IMR-90 (cell line): ENCODE results near the gene EIF4E1B. TPM values are rescaled to one million over a fixed set of nuclear protein-coding genes. Genes with fewer than 3 reads are reported as not detected.

Experiments
- ATAC-seq: fragments of 200-7000 bp; cut with Tn5 transposase; 2 replicates; pipeline ENCODE4 v1.9.1; 2020; ENCODE audit warnings: low read depth, mild to moderate bottlenecking, moderate library complexity
- BruUV-seq: library from RNA; stranded (reverse); fragments of 400-500 nt; replicated peaks from 2 replicates; lab custom pipeline; 2021; lab: Mats Ljungman, UMichigan
- CTCF ChIA-PET: fragments of 300-600 bp; formaldehyde crosslinking; extraction: SDS; loops from one replicate; lab custom pipeline; 2021; ENCODE audit warnings: antibody characterized with exemption; lab: Yijun Ruan, JAX
- POLR2A ChIA-PET: fragments of 300-600 bp; sonication (Branson Sonifier 250); formaldehyde crosslinking; loops from one replicate; lab custom pipeline; 2022; ENCODE audit warnings: antibody characterized with exemption; ENCODE audit not compliant: unreplicated experiment; lab: Charles Lee
- DNase-seq: peaks from one replicate; pipeline ENCODE4 v3.0.0; 2013
- H2AFZ ChIP-seq: replicated peaks from 2 replicates; pipeline ENCODE3; 2013; ENCODE audit warnings: low read length, mild to moderate bottlenecking; ENCODE audit not compliant: poor library complexity
- H2AK5ac ChIP-seq: 2 replicates; pipeline ENCODE4 v1.6.1; 2013; ENCODE audit warnings: low read depth, low read length, inconsistent platforms
- H2AK9ac ChIP-seq: replicated peaks from 2 replicates; pipeline ENCODE3; 2013; ENCODE audit warnings: mild to moderate bottlenecking, low read depth, low read length, moderate library complexity; ENCODE audit not compliant: poor library complexity
- H2BK120ac ChIP-seq: 2 replicates; pipeline ENCODE4 v1.6.1; 2013; ENCODE audit warnings: low read depth, low read length, inconsistent platforms
- H2BK15ac ChIP-seq: 3 replicates; pipeline ENCODE4 v1.6.1; 2013; ENCODE audit warnings: low read depth, low read length, inconsistent platforms
- H2BK20ac ChIP-seq: 2 replicates; pipeline ENCODE4 v1.6.1; 2013; ENCODE audit warnings: low read depth, mild to moderate bottlenecking, inconsistent platforms, low read length, moderate library complexity
- H2BK5ac ChIP-seq: 2 replicates; pipeline ENCODE4 v1.6.1; 2013; ENCODE audit warnings: mild to moderate bottlenecking, low read depth, low read length, inconsistent platforms; ENCODE audit not compliant: poor library complexity, severe bottlenecking
- H3K14ac ChIP-seq: replicated peaks from 2 replicates; pipeline ENCODE4 v1.6.1; 2013; ENCODE audit warnings: low read depth, low read length, inconsistent platforms
- H3K18ac ChIP-seq: 2 replicates; pipeline ENCODE4 v1.6.1; 2013; ENCODE audit warnings: low read depth, low read length, control low read depth
- H3K23ac ChIP-seq: 2 replicates; pipeline ENCODE4 v1.6.1; 2013; ENCODE audit warnings: low read depth, low read length, inconsistent platforms
- H3K27ac ChIP-seq: 2 replicates; pipeline ENCODE4 v1.5.1; 2013; ENCODE audit warnings: mild to moderate bottlenecking, control low read depth, low read length; ENCODE audit not compliant: insufficient read depth
- H3K27me3 ChIP-seq: 2 replicates; pipeline ENCODE4 v1.6.1; 2013; ENCODE audit warnings: low read length; ENCODE audit not compliant: control insufficient read depth, insufficient read depth
- H3K36me3 ChIP-seq: 2 replicates; pipeline ENCODE4 v1.6.1; 2013; ENCODE audit warnings: low read length, mixed read lengths; ENCODE audit not compliant: control insufficient read depth, insufficient read depth
- H3K4ac ChIP-seq: 2 replicates; pipeline ENCODE4 v1.6.1; 2013; ENCODE audit warnings: low read depth, low read length, inconsistent platforms
- H3K4me1 ChIP-seq: 2 replicates; pipeline ENCODE4 v1.6.1; 2013; ENCODE audit warnings: low read length, mixed read lengths; ENCODE audit not compliant: control insufficient read depth, insufficient read depth
- H3K4me2 ChIP-seq: 2 replicates; pipeline ENCODE4 v1.6.1; 2013; ENCODE audit warnings: low read depth, mild to moderate bottlenecking, control low read depth, low read length, moderate library complexity
- H3K4me3 ChIP-seq: 2 replicates; pipeline ENCODE4 v1.5.1; 2013; ENCODE audit warnings: low read depth, mild to moderate bottlenecking, control low read depth, low read length, moderate library complexity; ENCODE audit not compliant: insufficient read depth
- H3K56ac ChIP-seq: 2 replicates; pipeline ENCODE4 v1.6.1; 2013; ENCODE audit warnings: low read length, inconsistent platforms; ENCODE audit not compliant: insufficient read depth; ENCODE audit errors: extremely low read depth
- H3K79me1 ChIP-seq, 2 experiments: 2 replicates each; pipeline ENCODE4 v1.6.1; 2013; ENCODE audit warnings: low read length in 2 of 2, inconsistent platforms in 1 of 2, low read depth in 1 of 2
- H3K9ac ChIP-seq: 2 replicates; pipeline ENCODE4 v1.6.1; 2013; ENCODE audit warnings: low read depth, low read length, control low read depth
- H3K9me1 ChIP-seq: 2 replicates; pipeline ENCODE4 v1.6.1; 2013; ENCODE audit warnings: low read length, inconsistent platforms; ENCODE audit not compliant: insufficient read depth
- H3K9me3 ChIP-seq: 2 replicates; pipeline ENCODE4 v1.6.1; 2013; ENCODE audit warnings: low read length; ENCODE audit not compliant: control insufficient read depth, insufficient read depth
- H4K20me1 ChIP-seq: 2 replicates; pipeline ENCODE4 v1.6.1; 2013; ENCODE audit warnings: low read length, inconsistent platforms; ENCODE audit not compliant: insufficient read depth
- H4K5ac ChIP-seq: 2 replicates; pipeline ENCODE4 v1.6.1; 2013; ENCODE audit warnings: mild to moderate bottlenecking, low read depth, low read length, control low read depth
- H4K8ac ChIP-seq, 2 experiments: 2 replicates each; pipeline ENCODE4 v1.6.1; 2013; ENCODE audit warnings: low read depth in 2 of 2, low read length in 2 of 2, control low read depth in 1 of 2, inconsistent platforms in 1 of 2
- H4K91ac ChIP-seq: 2 replicates; pipeline ENCODE4 v1.6.1; 2013; ENCODE audit warnings: low read depth, low read length, inconsistent platforms; ENCODE audit not compliant: insufficient read depth
- BHLHE40 ChIP-seq: fragments of 150-350 bp; IDR thresholded peaks from 2 replicates; pipeline ENCODE4 v1.6.1; 2016; ENCODE audit warnings: mild to moderate bottlenecking, low read depth, low read length
- CEBPB ChIP-seq: IDR thresholded peaks from 2 replicates; pipeline ENCODE4 v1.6.1; 2012; ENCODE audit warnings: low read depth, low read length, improper control_type of control experiment
- CHD1 ChIP-seq: IDR thresholded peaks from 2 replicates; pipeline ENCODE4 v1.6.1; 2012; ENCODE audit warnings: low read depth, low read length, improper control_type of control experiment
- FOS ChIP-seq: fragments of 150-350 bp; IDR thresholded peaks from 2 replicates; pipeline ENCODE4 v1.6.1; 2016; ENCODE audit warnings: low read depth, low read length
- MAFK ChIP-seq: IDR thresholded peaks from 2 replicates; pipeline ENCODE4 v1.6.1; 2012; ENCODE audit warnings: low read depth, low read length, improper control_type of control experiment
- MAZ ChIP-seq: IDR thresholded peaks from 2 replicates; pipeline ENCODE4 v1.6.1; 2012; ENCODE audit warnings: low read depth, mild to moderate bottlenecking, low read length, improper control_type of control experiment, moderate library complexity, borderline replicate concordance
- MXI1 ChIP-seq: IDR thresholded peaks from 2 replicates; pipeline ENCODE4 v1.6.1; 2012; ENCODE audit warnings: low read depth, mild to moderate bottlenecking, low read length, moderate library complexity, borderline replicate concordance
- NFE2L2 ChIP-seq: fragments of 150-350 bp; IDR thresholded peaks from 2 replicates; pipeline ENCODE4 v1.6.1; 2016; ENCODE audit warnings: low read depth, mild to moderate bottlenecking, low read length
- POLR2A ChIP-seq: IDR thresholded peaks from 2 replicates; pipeline ENCODE4 v1.6.1; 2012; ENCODE audit warnings: mild to moderate bottlenecking, low read depth, low read length
- RAD21 ChIP-seq: IDR thresholded peaks from 2 replicates; pipeline ENCODE4 v1.6.1; 2012; ENCODE audit warnings: low read length, improper control_type of control experiment
- RCOR1 ChIP-seq: IDR thresholded peaks from 2 replicates; pipeline ENCODE4 v1.6.1; 2012; ENCODE audit warnings: mild to moderate bottlenecking, low read length, improper control_type of control experiment; ENCODE audit not compliant: insufficient replicate concordance
- RFX5 ChIP-seq: IDR thresholded peaks from 2 replicates; pipeline ENCODE4 v1.8.0; 2012; ENCODE audit warnings: low read depth, mild to moderate bottlenecking, low read length, moderate library complexity
- SMC3 ChIP-seq: fragments of 150-350 bp; IDR thresholded peaks from 2 replicates; pipeline ENCODE4 v1.6.1; 2016; ENCODE audit warnings: low read depth, mild to moderate bottlenecking, antibody characterized with exemption, low read length, moderate library complexity
- WGBS, 2 experiments: methylation state at CpG; one replicate each; pipeline versions ENCODE4 v1.1.5 to v1.1.7; 2013; ENCODE audit warnings: missing lambda C conversion rate in 2 of 2; ENCODE audit not compliant: insufficient read length in 1 of 2; ENCODE audit errors: extremely low coverage in 2 of 2; 5-methylcytosine and 5-hydroxymethylcytosine counted together
- dilution Hi-C: fragments of 300-500 bp; cut with HindIII; formaldehyde crosslinking; loops from one replicate; pipeline ENCODE4 v1.14.3; 2018; ENCODE audit warnings: low sequenced_read_pairs; ENCODE audit not compliant: unreplicated experiment
- in situ Hi-C: fragments of 300-500 bp; cut with MboI; formaldehyde crosslinking; loops from 3 replicates; pipeline ENCODE4 v1.14.3; 2019; ENCODE audit warnings: low sequenced_read_pairs, inconsistent platforms, mixed read lengths
- intact Hi-C: fragments of 100-400 bp; cut with micrococcal nuclease; formaldehyde crosslinking; loops from 2 replicates; pipeline ENCODE4 v1.10.0; 2022
- polyA plus RNA-seq, 3 experiments: library from polyadenylated mRNA; depleted of rRNA; stranded (reverse); fragments of >200 nt; gene quantifications; 2 replicates each; pipeline ENCODE4 v1.2.3, GENCODE V29; 2012; ENCODE audit warnings: low replicate concordance in 1 of 3
- total RNA-seq: library from RNA; depleted of rRNA; stranded (reverse); fragments of >200 nt; gene quantifications from 2 replicates; pipeline ENCODE4 v1.2.3, GENCODE V29; 2012
- TF ChIP-seq, protein P1 (sequence below): conservative IDR thresholded peaks from 2 replicates; pipeline ENCODE4 v1.5.1; 2012; ENCODE audit warnings: mild to moderate bottlenecking, low read depth, low read length, improper control_type of control experiment
- TF ChIP-seq, protein P2 (sequence below): fragments of 150-350 bp; IDR thresholded peaks from 2 replicates; pipeline ENCODE4 v1.6.1; 2017; ENCODE audit warnings: mild to moderate bottlenecking, antibody characterized with exemption, low read length, low read depth
- TF ChIP-seq, protein P3 (sequence below): fragments of 150-350 bp; IDR thresholded peaks from 2 replicates; pipeline ENCODE4 v1.6.1; 2016; ENCODE audit warnings: low read depth, mild to moderate bottlenecking, low read length, moderate library complexity, borderline replicate concordance

Gene EIF4E1B
- total and polyA plus RNA-seq, 2 of the 4 experiments (the other 2 are of a cell fraction): not detected

DNA sequence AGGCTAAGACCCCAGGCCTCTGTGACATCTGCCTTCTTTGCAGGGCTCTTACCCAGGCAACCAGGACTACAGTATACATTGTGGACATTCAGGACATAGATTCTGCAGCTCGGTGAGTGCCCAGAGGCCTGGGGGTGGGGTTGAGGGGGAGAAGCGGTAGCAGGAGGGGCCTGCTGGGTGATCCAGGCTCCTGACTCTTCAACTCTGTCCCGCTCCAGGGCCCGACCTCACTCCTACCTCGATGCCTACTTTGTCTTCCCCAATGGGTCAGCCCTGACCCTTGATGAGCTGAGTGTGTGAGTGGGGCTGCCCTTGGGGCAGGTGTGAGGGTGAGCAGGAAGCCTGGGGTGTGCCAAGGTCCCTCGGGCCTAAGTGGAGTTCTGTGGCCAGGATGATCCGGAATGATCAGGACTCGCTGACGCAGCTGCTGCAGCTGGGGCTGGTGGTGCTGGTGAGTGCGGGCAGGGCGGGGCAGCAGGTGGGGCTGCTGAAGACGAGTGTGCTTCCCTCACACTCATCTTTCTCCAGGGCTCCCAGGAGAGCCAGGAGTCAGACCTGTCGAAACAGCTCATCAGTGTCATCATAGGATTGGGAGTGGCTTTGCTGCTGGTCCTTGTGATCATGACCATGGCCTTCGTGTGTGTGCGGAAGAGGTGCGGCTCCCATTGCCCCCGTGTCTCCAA lies 40.3 kb upstream of the EIF4E1B start:
- H4K20me1 ChIP-seq: no peaks in the 10 kb centered on the region
- peaks cover 6% of the 10 kb centered on the region for H3K9me1 ChIP-seq
- no peak overlapping the region for H2AK9ac ChIP-seq
- H2BK5ac ChIP-seq: no peak overlapping the region
- no peak overlapping the region for H4K8ac ChIP-seq
- ChIA-PET CTCF (no interaction called here), POLR2A (no interaction called here)
- DNase-seq (no peak), ATAC-seq (no peak)
- H3K9ac ChIP-seq: no peak overlapping the region
- no peak overlapping the region for H3K14ac ChIP-seq
- H3K4me2 ChIP-seq: no peak overlapping the region
- H2BK120ac ChIP-seq: no peak overlapping the region
- no peaks in the 10 kb centered on the region for H3K27me3 ChIP-seq
- TF ChIP-seq RAD21 (no peak), MAZ (no peak), CEBPB (no peak), POLR2A (no peak), FOS (no peak), SMC3 (no peak), NFE2L2 (no peak), RCOR1 (no peak), BHLHE40 (no peak), CHD1 (no peak), MXI1 (no peak), RFX5 (no peak), MAFK (no peak)
- TF ChIP-seq, protein P1, sequence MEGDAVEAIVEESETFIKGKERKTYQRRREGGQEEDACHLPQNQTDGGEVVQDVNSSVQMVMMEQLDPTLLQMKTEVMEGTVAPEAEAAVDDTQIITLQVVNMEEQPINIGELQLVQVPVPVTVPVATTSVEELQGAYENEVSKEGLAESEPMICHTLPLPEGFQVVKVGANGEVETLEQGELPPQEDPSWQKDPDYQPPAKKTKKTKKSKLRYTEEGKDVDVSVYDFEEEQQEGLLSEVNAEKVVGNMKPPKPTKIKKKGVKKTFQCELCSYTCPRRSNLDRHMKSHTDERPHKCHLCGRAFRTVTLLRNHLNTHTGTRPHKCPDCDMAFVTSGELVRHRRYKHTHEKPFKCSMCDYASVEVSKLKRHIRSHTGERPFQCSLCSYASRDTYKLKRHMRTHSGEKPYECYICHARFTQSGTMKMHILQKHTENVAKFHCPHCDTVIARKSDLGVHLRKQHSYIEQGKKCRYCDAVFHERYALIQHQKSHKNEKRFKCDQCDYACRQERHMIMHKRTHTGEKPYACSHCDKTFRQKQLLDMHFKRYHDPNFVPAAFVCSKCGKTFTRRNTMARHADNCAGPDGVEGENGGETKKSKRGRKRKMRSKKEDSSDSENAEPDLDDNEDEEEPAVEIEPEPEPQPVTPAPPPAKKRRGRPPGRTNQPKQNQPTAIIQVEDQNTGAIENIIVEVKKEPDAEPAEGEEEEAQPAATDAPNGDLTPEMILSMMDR: no peak
- TF ChIP-seq, protein P2, sequence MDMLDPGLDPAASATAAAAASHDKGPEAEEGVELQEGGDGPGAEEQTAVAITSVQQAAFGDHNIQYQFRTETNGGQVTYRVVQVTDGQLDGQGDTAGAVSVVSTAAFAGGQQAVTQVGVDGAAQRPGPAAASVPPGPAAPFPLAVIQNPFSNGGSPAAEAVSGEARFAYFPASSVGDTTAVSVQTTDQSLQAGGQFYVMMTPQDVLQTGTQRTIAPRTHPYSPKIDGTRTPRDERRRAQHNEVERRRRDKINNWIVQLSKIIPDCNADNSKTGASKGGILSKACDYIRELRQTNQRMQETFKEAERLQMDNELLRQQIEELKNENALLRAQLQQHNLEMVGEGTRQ: no peak
- TF ChIP-seq, protein P3, sequence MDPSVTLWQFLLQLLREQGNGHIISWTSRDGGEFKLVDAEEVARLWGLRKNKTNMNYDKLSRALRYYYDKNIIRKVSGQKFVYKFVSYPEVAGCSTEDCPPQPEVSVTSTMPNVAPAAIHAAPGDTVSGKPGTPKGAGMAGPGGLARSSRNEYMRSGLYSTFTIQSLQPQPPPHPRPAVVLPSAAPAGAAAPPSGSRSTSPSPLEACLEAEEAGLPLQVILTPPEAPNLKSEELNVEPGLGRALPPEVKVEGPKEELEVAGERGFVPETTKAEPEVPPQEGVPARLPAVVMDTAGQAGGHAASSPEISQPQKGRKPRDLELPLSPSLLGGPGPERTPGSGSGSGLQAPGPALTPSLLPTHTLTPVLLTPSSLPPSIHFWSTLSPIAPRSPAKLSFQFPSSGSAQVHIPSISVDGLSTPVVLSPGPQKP: no peak
- dilution Hi-C loops: no loop called here
- in situ Hi-C loops: no loop called here
- no peaks in the 10 kb centered on the region; the same call in 1 of the 2 replicates for H3K9me3 ChIP-seq
- no peak overlapping the region for H3K4me3 ChIP-seq
- no peak overlapping the region for H3K4ac ChIP-seq
- H2AFZ ChIP-seq: no peak overlapping the region
- no peak overlapping the region for H4K5ac ChIP-seq
- no peaks in the 10 kb centered on the region for H3K79me1 ChIP-seq
- H3K18ac ChIP-seq: no peak overlapping the region
- H2BK20ac ChIP-seq: no peak overlapping the region
- no peak overlapping the region for H2BK15ac ChIP-seq
- H4K91ac ChIP-seq: no peak overlapping the region
- no peaks in the 10 kb centered on the region for H3K4me1 ChIP-seq
- intact Hi-C loops: no loop called here
- H3K56ac ChIP-seq: no peak overlapping the region
- no peak overlapping the region for H3K23ac ChIP-seq
- H2AK5ac ChIP-seq: no peak overlapping the region
- BruUV-seq: no TSS peak
- no peaks in the 10 kb centered on the region for H3K36me3 ChIP-seq
- no peak overlapping the region for H3K27ac ChIP-seq
- no CpG with 5 or more reads among the region's 17 CpGs for WGBS, 2 experiments
